Activated naive CD8-positive, alpha-beta T cell treated with anti-CD3 and anti-CD28 coated beads, Interleukin-2, amount 50 U/mL, for 24 hours (primary cell): ENCODE measurements around the gene C1S.

Experiments
- ATAC-seq: fragments of 150-1000 bp; cut with Tn5 transposase; one replicate; pipeline ENCODE4 v1.10.0; 2021
- DNase-seq: peaks from one replicate; pipeline ENCODE4 v3.0.0; 2021
- H3K27ac Mint-ChIP-seq: one replicate; pipeline ENCODE4 v1.8.0; 2021; ENCODE audit warnings: mild to moderate bottlenecking, mixed read lengths
- H3K27me3 Mint-ChIP-seq: one replicate; pipeline ENCODE4 v1.8.0; 2021; ENCODE audit warnings: mixed read lengths
- H3K36me3 Mint-ChIP-seq: one replicate; pipeline ENCODE4 v1.8.0; 2021; ENCODE audit warnings: low read depth, mixed read lengths
- H3K4me1 Mint-ChIP-seq: one replicate; pipeline ENCODE4 v1.8.0; 2021; ENCODE audit warnings: mixed read lengths
- H3K4me3 Mint-ChIP-seq: one replicate; pipeline ENCODE4 v1.8.0; 2021; ENCODE audit warnings: mild to moderate bottlenecking, moderate library complexity, mixed read lengths
- H3K9me3 Mint-ChIP-seq: one replicate; pipeline ENCODE4 v1.8.0; 2021; ENCODE audit warnings: mixed read lengths

Gene C1S

GRCh38 chr12:7113389-7113871, 52.9 kb downstream of the C1S start:
- Mint-ChIP-seq H3K27me3 (no peaks in the 10 kb centered on the region), H3K27ac (no peak overlapping the region), H3K4me1 (peaks cover 14% of the 10 kb centered on the region), H3K36me3 (peaks cover 18% of the 10 kb centered on the region), H3K9me3 (no peaks in the 10 kb centered on the region), H3K4me3 (no peak overlapping the region)
- no peak for ATAC-seq
- DNase-seq = peak; percentile 34

DNA sequence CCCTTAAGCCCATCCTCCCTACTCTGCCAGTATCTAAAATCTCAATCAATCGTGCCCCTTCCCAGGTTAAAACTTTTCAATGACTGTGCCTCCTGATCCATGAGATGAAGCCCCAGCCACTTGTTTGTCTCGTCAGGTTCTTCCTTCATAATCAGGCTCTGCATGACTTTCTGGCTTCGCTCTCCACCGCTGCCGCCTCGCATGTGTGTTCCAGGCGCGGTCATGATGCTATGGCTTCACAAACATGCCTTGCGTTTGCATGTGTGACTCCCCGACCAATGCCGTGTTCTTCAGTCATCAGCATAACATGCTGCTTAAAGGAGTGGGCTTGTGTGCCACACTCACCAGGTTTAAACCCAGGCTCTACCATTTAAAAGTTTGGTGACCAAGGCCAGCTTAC, 53.5 kb downstream of the C1S start:
- no peak overlapping the region for H3K4me3 Mint-ChIP-seq
- ATAC-seq (no peak), DNase-seq (no peak)
- H3K27ac Mint-ChIP-seq = no peak overlapping the region
- peaks cover 14% of the 10 kb centered on the region for H3K4me1 Mint-ChIP-seq
- H3K9me3 Mint-ChIP-seq = no peaks in the 10 kb centered on the region
- H3K36me3 Mint-ChIP-seq = peaks cover 18% of the 10 kb centered on the region
- H3K27me3 Mint-ChIP-seq = no peaks in the 10 kb centered on the region

DNA sequence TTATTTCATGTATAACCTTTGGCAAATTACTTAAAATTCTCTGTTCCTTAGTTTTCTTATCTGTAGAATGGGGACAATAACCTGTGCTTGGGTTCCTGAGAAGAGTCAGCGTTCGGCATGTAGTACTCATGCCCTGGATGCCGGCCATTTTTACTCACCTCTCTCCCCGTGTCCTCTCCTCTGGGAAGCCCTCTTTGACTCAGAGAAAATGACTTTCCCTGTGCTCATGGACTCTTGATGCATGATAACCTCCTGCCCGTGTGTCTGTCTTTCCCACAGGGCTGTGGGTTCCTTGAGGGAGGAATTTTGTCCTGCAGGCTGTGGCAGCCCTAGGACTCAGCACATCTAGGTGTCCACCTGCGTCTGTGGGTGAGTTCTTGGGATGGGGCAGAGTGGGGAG, 54.3 kb downstream of the C1S start:
- ATAC-seq (no peak), DNase-seq (no peak)
- H3K36me3 Mint-ChIP-seq = peaks cover 18% of the 10 kb centered on the region

DNA sequence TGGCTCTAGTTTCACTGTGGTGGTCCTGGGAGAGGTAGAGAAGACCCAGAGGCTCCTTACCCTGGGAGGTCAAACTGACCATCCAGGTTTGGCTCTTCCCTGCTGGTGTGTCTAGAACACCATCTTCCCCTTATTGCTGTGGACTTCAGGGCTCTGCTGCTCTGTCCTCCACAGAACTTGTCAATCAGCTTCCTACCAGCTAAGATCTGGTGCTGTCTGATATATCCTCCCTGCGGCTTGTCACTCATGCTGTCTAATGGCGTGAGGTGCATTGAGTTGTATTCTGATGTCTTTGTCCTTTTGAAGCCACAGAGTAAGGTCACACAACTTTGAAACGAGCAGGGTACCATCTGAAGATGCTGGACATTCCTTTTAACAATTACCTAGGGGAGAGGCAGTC, 55.7 kb downstream of the C1S start:
- DNase-seq = no peak
- H3K36me3 Mint-ChIP-seq = peaks cover 18% of the 10 kb centered on the region
- H3K4me1 Mint-ChIP-seq = peaks cover 5% of the 10 kb centered on the region

More for the DNA sequence above, 54.3 kb downstream of the C1S start:
- Mint-ChIP-seq H3K4me1 (peaks cover 7% of the 10 kb centered on the region), H3K9me3 (no peaks in the 10 kb centered on the region), H3K27me3 (no peaks in the 10 kb centered on the region), H3K27ac (no peak overlapping the region), H3K4me3 (no peak overlapping the region)

DNA sequence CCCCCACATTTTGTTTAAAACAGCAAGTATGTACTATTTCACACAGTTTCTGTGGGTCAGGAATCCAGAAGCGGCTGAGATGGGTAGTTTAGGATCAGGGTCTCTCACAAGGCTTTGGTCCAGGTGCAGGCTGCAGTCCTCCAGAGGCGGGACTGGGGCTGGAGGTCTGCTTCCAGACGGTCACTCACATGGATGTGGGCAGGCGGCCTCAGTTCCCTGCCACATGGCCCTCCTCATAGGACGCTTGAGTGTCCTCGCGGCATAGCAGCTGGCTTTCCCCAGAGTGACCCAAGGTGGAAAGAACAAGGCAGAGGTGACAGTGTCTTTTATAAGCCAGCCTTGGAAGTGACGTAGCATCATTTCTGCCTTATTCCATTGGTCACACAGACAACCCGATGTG, 56.4 kb downstream of the C1S start:
- Mint-ChIP-seq H3K27me3 (no peaks in the 10 kb centered on the region), H3K36me3 (peaks cover 15% of the 10 kb centered on the region), H3K9me3 (no peaks in the 10 kb centered on the region), H3K4me1 (peaks cover 5% of the 10 kb centered on the region), H3K4me3 (no peak overlapping the region), H3K27ac (no peak overlapping the region)
- ATAC-seq = no peak
- DNase-seq = no peak

More for the DNA sequence above, 55.7 kb downstream of the C1S start:
- Mint-ChIP-seq H3K27me3 (no peaks in the 10 kb centered on the region), H3K27ac (no peak overlapping the region), H3K9me3 (no peaks in the 10 kb centered on the region), H3K4me3 (no peak overlapping the region)
- no peak for ATAC-seq

- no peak for ATAC-seq
- Mint-ChIP-seq H3K4me1 (peaks cover 5% of the 10 kb centered on the region), H3K27ac (no peak overlapping the region), H3K9me3 (no peaks in the 10 kb centered on the region), H3K4me3 (no peak overlapping the region), H3K27me3 (no peaks in the 10 kb centered on the region), H3K36me3 (peaks cover 15% of the 10 kb centered on the region)
- DNase-seq = no peak
These were observed 57.2 kb downstream of the C1S start for GRCh38 chr12:7117670-7118069.

DNA sequence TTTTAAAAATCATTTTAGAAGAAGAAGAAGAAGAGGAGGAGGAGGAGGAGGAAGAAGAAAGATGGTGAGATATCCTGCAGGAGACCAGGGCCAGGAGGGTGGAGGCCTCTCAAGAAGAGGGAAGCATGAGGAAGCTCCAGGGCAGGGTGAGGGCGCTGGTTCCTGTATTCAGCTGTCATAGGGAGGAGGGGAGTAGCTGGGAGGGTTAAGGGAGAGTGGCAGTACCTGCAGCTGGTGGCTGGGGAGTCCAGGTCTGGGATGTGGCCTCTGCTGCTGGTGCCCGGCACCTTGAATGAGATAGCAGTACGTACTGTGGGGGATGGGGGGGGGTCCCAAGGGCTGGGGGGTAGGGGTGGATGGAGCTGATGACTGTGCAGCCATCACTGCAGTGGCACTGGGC, 58.4 kb downstream of the C1S start:
- no peak for DNase-seq
- Mint-ChIP-seq H3K9me3 (no peaks in the 10 kb centered on the region), H3K4me1 (no peaks in the 10 kb centered on the region), H3K27ac (no peak overlapping the region), H3K27me3 (no peaks in the 10 kb centered on the region), H3K36me3 (peaks cover 12% of the 10 kb centered on the region), H3K4me3 (no peak overlapping the region)
- no peak for ATAC-seq

DNA sequence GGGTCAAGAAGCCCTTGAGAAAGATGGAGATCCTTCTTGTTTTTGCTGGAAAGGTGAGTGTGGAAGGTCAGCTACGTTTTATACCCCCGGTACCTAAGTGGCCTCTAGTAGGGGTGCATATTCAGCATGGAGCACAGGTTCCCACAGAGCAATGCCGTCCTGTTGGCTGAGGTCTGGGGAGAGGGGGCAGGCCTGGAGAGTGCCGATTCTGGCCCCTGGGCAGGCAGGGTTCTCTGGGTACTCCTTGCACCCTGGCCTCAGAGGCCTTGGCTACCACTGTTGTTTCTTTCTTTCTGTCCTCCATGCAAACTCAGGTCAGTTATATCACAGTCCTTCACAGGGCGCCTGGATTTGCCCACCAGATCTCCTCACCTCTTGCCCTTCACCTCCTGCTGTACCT, 59.6 kb downstream of the C1S start:
- Mint-ChIP-seq H3K36me3 (peaks cover 6% of the 10 kb centered on the region), H3K27me3 (no peaks in the 10 kb centered on the region), H3K4me1 (peaks cover 5% of the 10 kb centered on the region), H3K9me3 (no peaks in the 10 kb centered on the region), H3K27ac (no peak overlapping the region), H3K4me3 (no peak overlapping the region)
- DNase-seq (no peak), ATAC-seq (no peak)
